ENCODE results near the gene NOL4L.

- TF ChIP-seq CTCF (IDR thresholded peaks at IDR 0.05; ENCODE audit: insufficient read depth, low read length, poor library complexity, severe bottlenecking) (no peak), EZH2phosphoT487 (conservative IDR thresholded peaks at IDR 0.05; ENCODE audit: low read length) (no peak)
Measured at GRCh38 chr20:32468860-32469259, 116.3 kb downstream of the NOL4L start.
